B cell (primary cell): ENCODE measurements around the gene PROCR. TPM values are rescaled to one million over a fixed set of nuclear protein-coding genes. Genes with fewer than 3 reads are reported as not detected.

Source experiments
- ATAC-seq: fragments of 200-7000 bp; cut with Tn5 transposase; one replicate; pipeline ENCODE4 v1.10.0; 2021; ENCODE audit warnings: low read depth, mild to moderate bottlenecking, moderate number of reproducible peaks, moderate library complexity
- CTCF ChIA-PET: fragments of 350-600 bp; sonication (Branson Sonifier 250); formaldehyde crosslinking; loops from one replicate; lab custom pipeline; 2021; ENCODE audit warnings: antibody characterized with exemption, inconsistent platforms; lab: Charles Lee
- POLR2A ChIA-PET: fragments of 350-600 bp; sonication (Branson Sonifier 250); formaldehyde crosslinking; loops from one replicate; lab custom pipeline; 2021; ENCODE audit warnings: antibody characterized with exemption; lab: Charles Lee
- DNase-seq: peaks from one replicate; pipeline ENCODE4 v3.0.0; 2013
- H2AFZ ChIP-seq: 2 replicates; pipeline ENCODE4 v1.6.1; 2012; ENCODE audit warnings: mild to moderate bottlenecking, low read depth, low read length; ENCODE audit not compliant: insufficient read depth, poor library complexity, severe bottlenecking
- H3K27ac ChIP-seq, 2 donors: 1 replicate in 1 of 2; 2 replicates in 1 of 2; pipeline ENCODE4 v1.5.1; 2012 to 2013; ENCODE audit warnings: low read length in 2 of 2, mild to moderate bottlenecking in 2 of 2, moderate library complexity in 1 of 2
- H3K27me3 ChIP-seq, 4 experiments: fragments of 200-600 bp in 1 of 4; sonication (generic) in 1 of 4; replicated peaks in 1 of 4; 1 replicate in 2 of 4; 2 replicates in 2 of 4; pipeline versions ENCODE4 v1.6.1 to v1.7.0; 2013 to 2016; ENCODE audit warnings: low read length in 3 of 4, mild to moderate bottlenecking in 2 of 4, mixed read lengths in 1 of 4, moderate library complexity in 1 of 4; ENCODE audit not compliant: insufficient read depth in 4 of 4, control insufficient read depth in 3 of 4; ENCODE audit errors: control extremely low read depth in 1 of 4
- H3K36me3 ChIP-seq, 2 experiments: replicated peaks in 1 of 2; 1 replicate in 1 of 2; 2 replicates in 1 of 2; pipeline versions ENCODE4 v1.6.1 to v1.7.1; 2013; ENCODE audit warnings: low read length in 1 of 2; ENCODE audit not compliant: insufficient read depth in 2 of 2, control insufficient read depth in 1 of 2; ENCODE audit errors: control extremely low read depth in 1 of 2, extremely low read depth in 1 of 2
- H3K4me1 ChIP-seq, 2 donors: fragments of 200-600 bp in 1 of 2; sonication (generic) in 1 of 2; 1 replicate in 1 of 2; 2 replicates in 1 of 2; pipeline versions ENCODE4 v1.5.1 to v1.6.1; 2013 to 2017; ENCODE audit warnings: low read length in 2 of 2; ENCODE audit not compliant: control insufficient read depth in 2 of 2, insufficient read depth in 2 of 2
- H3K4me2 ChIP-seq: replicated peaks from 2 replicates; pipeline ENCODE3; 2012; ENCODE audit warnings: mild to moderate bottlenecking, low read depth, low read length; ENCODE audit not compliant: poor library complexity, severe bottlenecking
- H3K4me3 ChIP-seq, 5 experiments: fragments of 200-600 bp in 1 of 5; sonication (generic) in 1 of 5; 1 replicate in 3 of 5; 2 replicates in 2 of 5; pipeline versions ENCODE4 v1.5.1 to v1.7.0; 2011 to 2016; ENCODE audit warnings: low read length in 4 of 5, mild to moderate bottlenecking in 4 of 5, low read depth in 2 of 5, control low read depth in 1 of 5, moderate library complexity in 1 of 5; ENCODE audit not compliant: insufficient read depth in 1 of 5; ENCODE audit errors: control extremely low read depth in 1 of 5, extremely low read depth in 1 of 5
- H3K79me2 ChIP-seq: fragments of 200-600 bp; sonication (generic); one replicate; pipeline ENCODE4 v1.6.0; 2016; ENCODE audit warnings: low read length; ENCODE audit not compliant: control insufficient read depth, insufficient read depth
- H3K9ac ChIP-seq: fragments of 200-600 bp; sonication (generic); 2 replicates; pipeline ENCODE4 v1.6.1; 2017; ENCODE audit warnings: mild to moderate bottlenecking, low read length, moderate library complexity
- H3K9me3 ChIP-seq, 3 donors: one replicate each; pipeline versions ENCODE4 v1.6.1 to v1.7.1; 2013; ENCODE audit warnings: low read length in 2 of 3; ENCODE audit not compliant: control insufficient read depth in 2 of 3, insufficient read depth in 1 of 3; ENCODE audit errors: control extremely low read depth in 1 of 3
- H4K20me1 ChIP-seq: 2 replicates; pipeline ENCODE4 v1.6.0; 2012; ENCODE audit warnings: mild to moderate bottlenecking, low read length; ENCODE audit not compliant: insufficient read depth, control insufficient read depth, poor library complexity, severe bottlenecking
- H3K27ac Mint-ChIP-seq: one replicate; pipeline ENCODE4 v1.8.0; 2021; ENCODE audit warnings: mixed read lengths
- H3K27me3 Mint-ChIP-seq: one replicate; pipeline ENCODE4 v1.8.0; 2021; ENCODE audit warnings: mixed read lengths
- H3K4me1 Mint-ChIP-seq: one replicate; pipeline ENCODE4 v1.8.0; 2021; ENCODE audit warnings: mixed read lengths
- H3K4me3 Mint-ChIP-seq: one replicate; pipeline ENCODE4 v1.8.0; 2021; ENCODE audit warnings: mixed read lengths
- H3K9me3 Mint-ChIP-seq: one replicate; pipeline ENCODE4 v1.8.0; 2022; ENCODE audit warnings: mixed read lengths; ENCODE audit not compliant: insufficient read depth
- CTCF ChIP-seq: fragments of 200-600 bp; IDR thresholded peaks from one replicate; pipeline ENCODE4 v1.8.0; 2022; ENCODE audit warnings: antibody characterized with exemption, mild to moderate bottlenecking
- EZH2 ChIP-seq: IDR thresholded peaks from 2 replicates; pipeline ENCODE4 v1.6.1; 2012; ENCODE audit warnings: borderline replicate concordance, low read depth, mild to moderate bottlenecking, moderate library complexity, low read length; ENCODE audit not compliant: insufficient read depth, poor library complexity, severe bottlenecking
- intact Hi-C: fragments of 100-400 bp; cut with micrococcal nuclease; formaldehyde crosslinking; loops from one replicate; pipeline ENCODE4 v1.10.0; 2022
- polyA plus RNA-seq: library from polyadenylated mRNA; depleted of rRNA; stranded (reverse); fragments of >200 nt; gene quantifications from 2 replicates; pipeline ENCODE4 v1.2.3, GENCODE V29; 2012
- total RNA-seq, 2 donors: library from RNA; stranded (reverse); fragments of 120-200 nt in 1 of 2; gene quantifications; 1 replicate in 1 of 2; 2 replicates in 1 of 2; pipeline versions ENCODE4 v1.2.3 to v1.2.4, GENCODE V29; 2013 to 2022

The PROCR gene
- total and polyA plus RNA-seq, 2 donors (not counting 1 experiment from before 2014, with no cell fraction given): 0.30 to 0.57 TPM

GRCh38 chr20:35196313-35196712 is 24.4 kb downstream of the PROCR start:
- Histone ChIP-seq H3K27ac (no peak overlapping the region), H4K20me1 (no peaks in the 10 kb centered on the region), H3K79me2 (no peaks in the 10 kb centered on the region), H3K9me3 (peaks cover 0 to 24% (median 17%) of the 10 kb centered on the region in 3 donors), H3K4me3 (no peak overlapping the region), H2AFZ (no peak overlapping the region), H3K27me3 (no peaks in the 10 kb centered on the region), H3K9ac (no peak overlapping the region), H3K36me3 (peaks cover 0 to 3% of the 10 kb centered on the region in 2 experiments), H3K4me1 (no peaks in the 10 kb centered on the region), H3K4me2 (no peak overlapping the region)
- Mint-ChIP-seq H3K9me3 (peaks cover 2% of the 10 kb centered on the region), H3K4me1 (no peaks in the 10 kb centered on the region), H3K4me3 (no peak overlapping the region), H3K27ac (no peak overlapping the region), H3K27me3 (no peaks in the 10 kb centered on the region)
- ATAC-seq (no peak), DNase-seq (no peak)
- ChIA-PET POLR2A (no interaction called here), CTCF (no interaction called here)
- TF ChIP-seq EZH2: no peak
- no peak for TF ChIP-seq CTCF
- intact Hi-C loops: no loop called here

GRCh38 chr20:35199740-35200139 is 27.9 kb downstream of the PROCR start:
- Histone ChIP-seq H3K4me2 (no peak overlapping the region), H3K27ac (no peak overlapping the region), H3K9me3 (peaks cover 0 to 24% (median 17%) of the 10 kb centered on the region in 3 donors), H3K27me3 (no peaks in the 10 kb centered on the region), H3K4me3 (no peak overlapping the region), H3K79me2 (no peaks in the 10 kb centered on the region), H3K9ac (no peak overlapping the region), H3K4me1 (no peaks in the 10 kb centered on the region), H2AFZ (no peak overlapping the region), H4K20me1 (no peaks in the 10 kb centered on the region), H3K36me3 (peaks cover 0 to 3% of the 10 kb centered on the region in 2 experiments)
- intact Hi-C loops: no loop called here
- TF ChIP-seq EZH2 (no peak), CTCF (no peak)
- no peak overlapping the region for H3K4me3 Mint-ChIP-seq
- no peak for DNase-seq
- ChIA-PET CTCF (no interaction called here), POLR2A (no interaction called here)
- no peak overlapping the region for H3K27ac Mint-ChIP-seq
- peaks cover 2% of the 10 kb centered on the region for H3K9me3 Mint-ChIP-seq
- no peaks in the 10 kb centered on the region for H3K4me1 Mint-ChIP-seq
- ATAC-seq: no peak
- no peaks in the 10 kb centered on the region for H3K27me3 Mint-ChIP-seq
